Measurements from ENCODE around the gene HCFC1.

Gene HCFC1

GRCh38 chrX:153925739-153926551 lies 45.7 kb downstream of the HCFC1 start, which contains the start of gene ARHGAP4:
Gene ARHGAP4, minus strand, starts transcription at chrX:153926264. Its CDS starts 62 bp downstream, at chrX:153926202.
- in situ Hi-C loops (cut with HindIII; ENCODE audit: low sequenced_read_pairs) = no loop called here
- H3K4me3 ChIP-seq (ENCODE audit: low read depth, low read length) = no peak within 1 kb of the TSS
- DNase-seq (ENCODE audit: low read depth, low spot score) = no peak
- TF ChIP-seq, protein P1, sequence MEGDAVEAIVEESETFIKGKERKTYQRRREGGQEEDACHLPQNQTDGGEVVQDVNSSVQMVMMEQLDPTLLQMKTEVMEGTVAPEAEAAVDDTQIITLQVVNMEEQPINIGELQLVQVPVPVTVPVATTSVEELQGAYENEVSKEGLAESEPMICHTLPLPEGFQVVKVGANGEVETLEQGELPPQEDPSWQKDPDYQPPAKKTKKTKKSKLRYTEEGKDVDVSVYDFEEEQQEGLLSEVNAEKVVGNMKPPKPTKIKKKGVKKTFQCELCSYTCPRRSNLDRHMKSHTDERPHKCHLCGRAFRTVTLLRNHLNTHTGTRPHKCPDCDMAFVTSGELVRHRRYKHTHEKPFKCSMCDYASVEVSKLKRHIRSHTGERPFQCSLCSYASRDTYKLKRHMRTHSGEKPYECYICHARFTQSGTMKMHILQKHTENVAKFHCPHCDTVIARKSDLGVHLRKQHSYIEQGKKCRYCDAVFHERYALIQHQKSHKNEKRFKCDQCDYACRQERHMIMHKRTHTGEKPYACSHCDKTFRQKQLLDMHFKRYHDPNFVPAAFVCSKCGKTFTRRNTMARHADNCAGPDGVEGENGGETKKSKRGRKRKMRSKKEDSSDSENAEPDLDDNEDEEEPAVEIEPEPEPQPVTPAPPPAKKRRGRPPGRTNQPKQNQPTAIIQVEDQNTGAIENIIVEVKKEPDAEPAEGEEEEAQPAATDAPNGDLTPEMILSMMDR (IDR thresholded peaks at IDR 0.05; ENCODE audit: low read depth, low read length) = no peak

DNA sequence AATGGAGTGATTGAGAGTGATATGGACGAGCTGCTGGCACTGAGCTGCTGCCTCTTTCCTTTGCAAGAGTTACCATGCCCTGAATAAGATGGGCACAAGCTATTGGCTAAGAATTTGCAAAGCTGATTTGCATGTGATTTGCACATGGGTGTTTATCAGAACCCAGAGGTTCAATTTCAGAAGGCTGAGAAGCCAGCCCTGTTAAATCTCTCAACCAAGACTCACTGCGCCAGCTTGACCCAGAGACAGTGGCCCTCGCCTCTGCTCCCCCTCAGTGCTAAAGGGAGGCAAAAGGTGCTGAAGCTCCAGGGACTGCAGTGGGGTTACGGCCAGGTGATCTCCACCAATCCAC lies 46.3 kb downstream of the HCFC1 start:
- no peak for DNase-seq (ENCODE audit: low read depth, low spot score)
- TF ChIP-seq, protein P1 (IDR thresholded peaks at IDR 0.05; ENCODE audit: low read depth, low read length) = no peak
- in situ Hi-C loops (cut with HindIII; ENCODE audit: low sequenced_read_pairs) = no loop called here
- no peak overlapping the region for H3K4me3 ChIP-seq (ENCODE audit: low read depth, low read length)

GRCh38 chrX:153924149-153924861 lies 47.3 kb downstream of the HCFC1 start:
- in situ Hi-C loops (cut with HindIII; ENCODE audit: low sequenced_read_pairs) = no loop called here
- DNase-seq (ENCODE audit: low read depth, low spot score) = peak; percentile 23
- H3K4me3 ChIP-seq (ENCODE audit: low read depth, low read length) = no peak overlapping the region
- TF ChIP-seq, protein P1 (IDR thresholded peaks at IDR 0.05; ENCODE audit: low read depth, low read length) = peak; percentile 25

DNA sequence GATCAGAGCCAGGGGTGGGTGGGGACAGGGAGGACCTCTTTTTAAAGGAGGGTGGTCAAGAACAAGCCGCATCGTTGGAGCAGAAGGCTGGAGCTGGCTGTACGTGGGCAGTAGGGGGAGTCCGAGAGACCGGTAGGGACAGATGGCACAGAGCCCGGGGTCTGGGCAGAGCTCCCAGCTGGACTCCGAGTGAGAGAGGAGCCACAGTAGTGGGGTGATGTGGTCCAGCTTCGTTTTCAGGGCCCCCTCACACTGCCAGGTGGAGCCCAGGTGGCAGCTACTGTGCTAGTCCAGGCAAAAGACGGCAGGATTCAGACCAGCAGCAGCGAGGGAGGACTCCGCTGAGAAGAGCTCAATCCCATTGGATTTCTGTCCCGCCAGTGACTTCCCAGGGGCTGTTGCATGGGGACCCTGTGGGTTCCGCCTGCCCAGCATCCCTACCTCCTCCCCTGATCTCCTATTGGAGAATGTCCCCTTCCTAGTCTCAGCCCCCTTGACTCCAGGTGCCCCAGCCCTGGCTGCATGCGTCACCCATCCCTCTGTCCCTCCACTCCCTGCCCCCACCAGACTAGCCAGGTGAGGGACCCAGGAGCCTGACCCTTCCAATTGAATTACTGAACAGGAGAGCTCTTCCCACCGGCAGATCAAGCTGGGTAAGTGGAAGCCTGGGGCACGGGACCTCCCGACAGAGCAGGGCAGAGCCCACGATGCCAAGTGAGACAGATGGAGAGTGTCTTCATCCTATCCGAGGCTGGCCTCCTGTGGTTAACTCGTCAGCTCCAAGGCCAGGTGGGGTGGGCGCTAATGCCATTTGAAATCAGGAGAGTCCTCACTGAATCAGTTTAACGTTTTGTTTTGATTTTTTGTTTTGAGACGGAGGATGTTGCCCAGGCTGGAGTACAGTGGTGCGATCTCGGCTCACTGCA lies 48.4 kb downstream of the HCFC1 start:
- no peak overlapping the region for H3K4me3 ChIP-seq (ENCODE audit: low read depth, low read length)
- TF ChIP-seq, protein P1 (IDR thresholded peaks at IDR 0.05; ENCODE audit: low read depth, low read length) = peak; percentile 69
- DNase-seq (ENCODE audit: low read depth, low spot score) = peak; percentile 45
- in situ Hi-C loops (cut with HindIII; ENCODE audit: low sequenced_read_pairs) = no loop called here

DNA sequence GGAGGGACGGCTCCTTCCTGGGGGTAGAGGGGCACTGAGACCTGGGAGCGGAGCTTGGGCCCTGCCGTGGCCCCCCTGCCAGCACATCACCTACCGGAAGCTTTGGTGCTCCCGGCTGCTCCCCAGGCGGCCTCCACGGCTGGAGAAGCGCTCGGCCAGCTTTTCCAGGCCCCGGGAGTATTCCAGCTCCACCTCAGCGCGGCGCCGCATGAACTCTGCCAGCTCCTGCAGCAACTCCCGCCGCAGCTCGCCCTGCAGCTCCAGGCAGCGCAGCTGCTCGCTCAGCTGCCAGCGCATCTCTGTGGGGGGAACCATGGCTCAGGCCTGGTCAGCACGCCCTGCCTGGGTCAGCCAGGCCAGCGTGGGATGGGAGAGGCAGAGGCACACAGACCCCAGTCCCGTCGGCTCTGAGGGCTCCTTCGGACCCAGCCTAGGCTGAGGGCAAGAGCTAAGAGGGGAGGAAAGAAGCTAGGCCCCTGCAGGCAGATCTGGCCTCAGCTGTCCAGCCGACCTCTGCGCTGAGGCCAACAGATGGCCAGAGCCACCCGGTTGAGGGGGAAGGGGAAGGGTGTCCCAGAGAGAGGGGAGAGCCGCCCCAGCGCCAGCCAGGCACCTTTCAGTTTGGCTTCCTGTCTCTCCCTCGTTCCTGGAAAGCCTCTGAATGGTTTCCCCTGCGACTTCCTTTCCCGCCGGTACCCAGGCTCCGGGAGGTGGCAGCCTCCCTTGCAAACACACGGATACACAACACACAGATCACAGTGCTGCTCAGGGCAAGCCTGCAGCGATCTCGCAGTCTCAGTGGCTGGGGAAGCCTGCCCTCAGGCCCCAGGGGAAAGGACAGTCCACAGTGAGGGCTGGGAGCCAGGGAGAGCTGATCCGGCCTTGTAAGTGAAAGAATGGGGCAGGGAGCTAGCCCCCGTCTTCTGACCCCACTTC lies 49.8 kb downstream of the HCFC1 start:
- no peak for DNase-seq (ENCODE audit: low read depth, low spot score)
- no peak overlapping the region for H3K4me3 ChIP-seq (ENCODE audit: low read depth, low read length)
- in situ Hi-C loops (cut with HindIII; ENCODE audit: low sequenced_read_pairs) = no loop called here
- TF ChIP-seq, protein P1 (IDR thresholded peaks at IDR 0.05; ENCODE audit: low read depth, low read length) = no peak

Measured in astrocyte of the spinal cord (primary cell).